ENCODE results near the gene SLC29A2.

Gene SLC29A2, protein sequence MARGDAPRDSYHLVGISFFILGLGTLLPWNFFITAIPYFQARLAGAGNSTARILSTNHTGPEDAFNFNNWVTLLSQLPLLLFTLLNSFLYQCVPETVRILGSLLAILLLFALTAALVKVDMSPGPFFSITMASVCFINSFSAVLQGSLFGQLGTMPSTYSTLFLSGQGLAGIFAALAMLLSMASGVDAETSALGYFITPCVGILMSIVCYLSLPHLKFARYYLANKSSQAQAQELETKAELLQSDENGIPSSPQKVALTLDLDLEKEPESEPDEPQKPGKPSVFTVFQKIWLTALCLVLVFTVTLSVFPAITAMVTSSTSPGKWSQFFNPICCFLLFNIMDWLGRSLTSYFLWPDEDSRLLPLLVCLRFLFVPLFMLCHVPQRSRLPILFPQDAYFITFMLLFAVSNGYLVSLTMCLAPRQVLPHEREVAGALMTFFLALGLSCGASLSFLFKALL

DNA sequence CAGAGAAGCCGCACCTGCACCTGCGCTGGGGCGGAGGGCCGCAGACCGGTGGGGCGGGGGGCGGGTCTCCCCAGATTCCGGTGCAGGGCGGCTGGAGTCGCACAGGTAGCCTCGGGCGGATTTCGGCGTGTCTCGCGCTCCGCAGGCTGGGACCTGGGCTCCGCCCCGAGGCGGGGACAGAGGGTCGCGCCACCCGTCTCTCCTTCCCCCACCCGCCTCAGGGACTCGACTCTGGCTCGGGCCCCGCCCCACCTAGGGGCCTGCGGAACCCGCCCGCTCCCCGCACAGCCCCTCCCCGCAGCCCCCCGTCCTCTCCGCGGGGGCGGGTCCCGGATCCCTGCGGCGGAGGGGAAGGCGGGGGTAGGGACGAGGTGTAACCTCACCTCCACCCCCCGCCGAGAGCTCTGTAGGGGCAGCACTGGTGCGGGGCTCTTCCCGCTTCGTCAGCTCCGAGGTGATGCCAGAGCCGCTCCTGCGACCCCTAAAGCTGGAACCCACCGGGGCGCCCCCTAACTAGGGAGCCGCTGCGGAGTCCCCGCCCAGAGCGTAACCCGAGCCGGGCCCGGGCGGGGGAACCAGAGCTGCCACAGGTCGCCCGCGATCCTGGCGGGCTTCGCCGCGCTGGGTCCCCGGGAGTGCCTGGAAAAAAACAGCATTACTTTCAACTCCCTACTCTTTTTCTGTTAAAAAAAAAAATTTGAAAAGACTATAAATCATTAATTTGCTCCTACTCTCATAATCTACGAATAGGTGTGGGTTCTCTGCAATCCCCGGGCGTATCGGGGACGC lies at the start of gene SLC29A2:
Gene SLC29A2, minus strand, starts transcription at position 134 of the 789 bp plus-strand sequence. CDS start 169 bp downstream, outside the sequence.
- DNase-seq, result peak; percentile 57

DNA sequence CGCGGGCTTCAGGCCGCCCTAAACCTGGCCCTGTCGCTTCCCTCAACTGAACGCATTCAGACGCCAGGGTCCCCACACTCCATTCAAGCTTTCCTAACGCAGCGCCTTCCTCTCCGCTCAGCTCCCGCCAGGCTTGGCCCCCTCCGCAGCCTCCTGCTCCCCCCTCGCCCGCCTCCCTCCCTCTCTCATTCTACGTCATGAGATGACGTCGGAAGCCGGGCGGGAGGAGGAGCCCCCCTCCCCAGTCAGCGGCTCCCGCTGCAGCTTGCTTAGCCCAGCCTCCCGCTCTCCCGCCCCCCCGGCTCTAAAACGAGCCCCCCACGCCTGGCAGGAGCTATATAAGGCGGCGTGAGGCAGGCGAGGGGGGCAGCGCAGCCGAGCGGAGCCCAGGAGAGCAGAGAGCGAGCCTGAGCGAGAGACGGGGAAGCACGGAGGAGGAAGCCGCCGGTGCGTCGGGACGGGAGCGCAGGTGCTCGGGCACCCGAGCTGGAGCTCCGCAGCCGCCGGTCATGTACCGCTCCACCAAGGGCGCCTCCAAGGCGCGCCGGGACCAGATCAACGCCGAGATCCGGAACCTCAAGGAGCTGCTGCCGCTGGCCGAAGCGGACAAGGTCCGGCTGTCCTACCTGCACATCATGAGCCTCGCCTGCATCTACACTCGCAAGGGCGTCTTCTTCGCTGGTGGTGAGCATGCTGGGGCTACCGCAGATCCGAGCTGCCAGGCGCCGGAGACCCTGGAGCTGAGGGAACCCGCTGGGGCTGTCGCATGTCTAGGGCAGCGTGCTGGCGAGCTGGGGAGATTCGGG lies 49.3 kb upstream of the SLC29A2 start, which contains the start of gene NPAS4:
Gene NPAS4, plus strand, starts transcription at position 365 of the 806 bp plus-strand sequence. Its CDS starts 145 bp downstream, at position 510.
- no peak for DNase-seq

DNA sequence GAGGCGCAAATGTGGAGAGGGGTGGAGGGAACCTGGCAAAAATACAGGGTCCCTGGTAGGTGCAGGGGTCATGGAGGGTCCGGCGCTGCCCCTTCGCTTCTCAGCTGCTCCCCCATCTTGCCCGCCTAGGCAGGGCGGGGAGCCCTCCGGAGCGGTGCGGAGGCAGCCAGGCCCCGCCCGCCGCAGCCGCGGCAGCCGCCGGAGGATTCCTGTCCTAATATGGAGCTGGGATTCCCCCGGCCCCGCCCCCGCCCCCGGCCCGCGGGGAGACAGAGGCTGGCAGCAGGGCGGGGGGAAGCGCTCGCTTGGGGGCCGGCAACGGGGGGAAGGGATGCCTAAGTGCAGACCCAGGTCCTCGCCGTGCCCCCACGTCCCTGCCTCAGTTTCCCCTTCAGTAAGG lies 48.3 kb upstream of the SLC29A2 start:
- no peak for DNase-seq

DNA sequence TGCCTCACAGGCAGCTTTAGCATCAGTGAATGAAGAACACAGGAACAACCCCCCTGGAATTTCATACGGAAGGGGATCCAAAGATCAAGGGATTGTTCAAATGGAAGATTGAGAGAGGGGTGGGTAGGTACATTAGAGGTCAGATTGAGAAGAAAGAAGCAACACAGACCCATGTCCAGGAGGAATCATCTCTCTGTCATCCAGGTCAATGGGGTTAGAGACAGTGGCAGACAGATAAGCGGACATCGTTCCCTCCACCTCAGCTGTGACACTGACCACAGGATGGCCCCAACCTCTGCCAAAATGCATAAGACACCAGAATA lies 47.4 kb upstream of the SLC29A2 start:
- no peak for DNase-seq

DNA sequence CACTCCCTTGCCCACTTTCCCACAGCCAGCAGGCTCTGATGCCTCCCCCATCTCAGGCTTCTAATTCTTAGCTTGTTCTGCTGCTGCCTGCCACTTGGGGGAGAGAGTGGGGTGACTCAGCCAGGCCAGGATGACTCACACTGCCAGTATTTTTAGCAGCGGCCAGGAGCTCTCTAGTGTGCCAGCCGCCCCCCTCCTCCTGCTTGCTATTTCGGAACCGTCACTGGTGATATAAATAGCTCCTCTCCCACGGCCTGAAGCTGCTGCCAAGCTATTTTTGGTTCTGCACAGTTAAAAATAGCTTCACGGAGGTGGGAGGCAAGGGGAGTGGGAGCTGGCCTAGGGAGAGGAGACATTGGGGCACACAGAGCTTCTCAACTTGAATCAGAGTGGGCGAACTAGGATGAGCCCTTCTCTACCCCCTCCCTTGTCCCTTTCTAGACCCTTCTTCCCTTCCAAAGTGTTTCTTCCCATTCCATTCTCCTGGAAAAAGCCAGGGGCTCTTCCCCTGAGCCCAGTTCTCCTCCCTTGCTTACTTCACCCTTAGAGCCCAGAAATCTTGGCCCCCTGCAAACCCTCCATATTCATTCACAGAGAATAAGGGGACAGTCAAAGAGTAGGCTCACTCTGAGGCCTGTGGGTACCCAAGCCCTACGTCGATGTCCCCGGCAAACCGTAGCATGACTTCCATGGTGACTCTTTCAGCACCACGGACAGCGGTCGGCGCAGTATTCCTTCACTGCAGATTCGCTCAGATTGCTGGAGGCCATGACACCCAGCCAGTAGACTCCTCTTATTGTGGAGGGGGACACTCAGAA lies 46.8 kb upstream of the SLC29A2 start:
- DNase-seq, result no peak

DNA sequence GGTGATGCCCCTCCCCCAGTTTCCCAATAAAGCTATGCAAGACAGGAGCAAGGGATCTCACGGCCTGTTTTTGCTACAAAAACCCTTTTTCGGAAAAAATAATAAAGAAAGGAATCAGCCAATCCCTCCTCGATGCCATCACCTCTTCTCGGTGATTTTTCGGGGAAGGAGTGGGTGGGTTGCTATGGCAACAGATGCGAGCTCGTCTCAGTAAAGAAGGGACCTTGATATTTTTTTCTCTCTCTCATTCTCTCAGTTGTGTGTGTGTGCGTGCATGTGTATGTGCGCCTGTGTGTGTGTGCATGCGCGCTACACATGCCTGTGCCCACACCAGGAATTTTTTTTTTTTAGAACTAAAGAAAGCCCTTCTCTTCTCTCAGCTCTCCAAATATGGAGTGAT lies 45.4 kb upstream of the SLC29A2 start:
- no peak for DNase-seq

DNA sequence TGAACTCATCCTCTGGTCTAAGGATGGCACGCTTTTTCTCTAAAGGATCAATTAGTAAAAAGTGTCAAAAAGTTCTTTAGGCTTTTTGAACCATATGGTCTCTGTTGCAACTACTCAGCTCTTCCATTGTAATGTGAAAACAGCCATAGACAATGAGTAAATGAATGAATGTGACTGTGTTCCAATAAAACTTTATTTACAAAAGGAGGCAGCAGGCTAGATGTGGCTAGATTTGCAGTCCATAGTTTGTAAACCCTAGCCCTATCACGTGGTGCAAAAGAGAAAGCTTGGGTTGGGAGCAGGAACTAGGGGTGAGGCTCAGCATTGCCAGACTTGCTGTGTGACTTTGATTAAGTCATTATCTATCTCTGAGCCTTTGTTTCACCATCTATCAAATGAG lies 43.9 kb upstream of the SLC29A2 start:
- DNase-seq, result no peak

DNA sequence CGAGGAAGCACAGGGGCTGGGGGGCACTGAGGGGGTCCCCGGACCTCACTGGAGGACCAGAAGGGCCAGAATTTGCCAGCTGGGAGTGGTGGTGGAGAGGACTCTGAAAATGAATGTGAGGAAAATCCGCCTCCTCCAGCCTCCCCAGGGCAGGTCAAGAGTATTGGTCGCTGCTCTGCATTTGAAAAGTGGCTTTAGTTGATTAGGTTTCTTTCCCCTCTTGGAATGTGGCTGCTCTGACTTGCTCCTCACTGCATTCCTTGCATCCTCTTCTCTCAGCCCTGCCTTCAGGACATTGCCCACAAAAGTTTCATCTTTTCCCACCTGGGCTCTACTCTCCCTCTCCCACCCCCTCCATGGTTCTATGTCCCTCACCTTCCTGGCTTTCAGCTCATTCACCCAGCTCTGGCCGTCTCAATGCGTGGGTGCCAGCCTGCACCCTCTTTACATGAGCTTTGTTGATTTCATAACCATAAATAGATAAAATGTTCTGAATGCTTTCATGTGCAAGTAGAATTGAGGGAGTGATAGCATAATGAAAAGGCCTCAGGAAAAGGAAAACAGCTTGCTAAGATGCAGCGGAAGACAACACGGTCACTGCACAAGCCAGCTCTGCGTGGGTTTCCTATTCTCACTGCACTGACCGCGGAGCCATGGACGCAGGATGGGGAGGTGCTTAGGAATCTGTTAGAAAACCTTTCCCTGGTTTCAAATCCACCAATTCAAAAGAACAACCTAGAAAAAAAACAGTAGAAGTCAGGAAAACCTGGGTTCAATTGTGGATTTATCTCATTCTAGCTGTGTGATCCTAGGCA lies 42.8 kb upstream of the SLC29A2 start:
- no peak for DNase-seq

DNA sequence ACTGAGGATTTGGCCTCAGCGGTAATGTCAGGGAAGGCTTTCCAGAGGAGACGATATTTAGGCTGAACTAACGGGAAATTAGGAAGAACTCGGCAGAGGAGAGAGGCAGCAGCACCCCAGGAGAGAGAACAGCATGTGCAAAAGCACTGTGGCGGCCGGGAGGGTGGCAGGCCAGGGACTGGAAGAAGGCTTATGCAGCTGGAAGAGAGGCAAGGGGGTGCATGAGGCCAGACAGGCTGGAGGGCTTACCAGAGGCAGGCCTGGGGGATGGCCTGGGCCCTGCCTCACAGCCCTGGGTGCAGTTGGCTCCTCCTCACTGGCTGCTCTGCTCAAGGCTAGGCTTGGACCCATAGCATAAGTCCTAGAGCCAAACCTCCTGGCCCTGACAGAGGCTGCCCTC lies 41.6 kb upstream of the SLC29A2 start:
- DNase-seq, result no peak

DNA sequence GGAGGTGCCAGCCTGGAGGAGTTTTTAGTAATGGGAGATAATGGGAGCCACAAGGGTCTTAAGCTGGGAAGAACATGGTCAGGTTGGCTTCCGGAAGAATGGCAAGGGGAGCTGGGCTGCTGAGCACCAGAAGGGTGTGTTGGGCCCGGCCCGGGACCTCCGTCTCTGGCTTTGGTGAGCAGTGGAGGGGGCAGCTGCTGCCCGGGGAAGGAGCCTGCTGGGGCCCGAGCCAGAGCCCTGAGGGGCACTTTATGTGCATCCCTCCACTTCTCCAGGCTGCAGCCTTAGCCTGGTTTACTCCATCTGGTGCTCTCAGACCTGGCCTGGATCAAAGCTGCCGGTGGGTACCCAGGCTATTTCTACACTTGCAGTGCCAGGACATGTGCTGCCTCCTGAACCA lies 40.5 kb upstream of the SLC29A2 start:
- no peak for DNase-seq

DNA sequence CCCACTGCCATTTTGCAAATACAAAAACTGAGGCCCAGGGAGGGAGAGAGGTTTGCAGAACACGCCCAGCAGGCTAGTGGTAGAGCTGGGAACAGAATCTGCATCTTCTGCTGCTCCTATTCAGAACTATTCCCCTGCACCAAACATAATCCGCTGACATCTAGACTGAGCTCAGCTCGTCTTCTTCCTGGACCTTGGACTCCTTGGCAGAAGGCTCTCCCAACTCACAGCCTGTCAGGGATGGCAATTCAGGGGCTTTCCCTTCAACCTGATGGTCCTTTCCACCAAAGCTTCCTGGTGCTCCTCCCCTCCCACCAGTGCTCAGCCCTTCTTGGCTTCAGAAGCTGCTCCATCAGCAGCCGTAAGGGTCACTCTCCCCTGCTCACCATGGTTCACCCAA lies 39.8 kb upstream of the SLC29A2 start:
- DNase-seq, result no peak

DNA sequence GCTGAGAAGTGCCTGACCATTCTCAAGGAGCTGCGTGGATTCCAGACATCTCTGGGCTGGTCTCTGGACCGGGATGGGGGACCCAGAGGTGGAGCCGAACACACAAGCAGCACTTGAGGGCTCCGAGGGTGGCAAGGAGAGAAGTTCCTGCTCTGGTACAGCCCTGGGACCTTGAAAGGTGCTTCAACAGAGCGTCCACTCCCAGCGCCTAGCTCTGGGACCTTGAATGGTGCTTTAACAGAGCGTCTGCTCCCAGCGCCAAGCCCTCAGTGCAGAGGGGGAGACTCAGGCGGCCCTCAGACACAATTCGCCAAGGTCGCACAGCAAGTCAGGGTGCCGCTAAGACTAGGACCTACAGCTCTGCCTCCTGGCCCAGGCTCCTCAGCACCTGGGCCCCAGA lies 38.6 kb upstream of the SLC29A2 start:
- DNase-seq, result no peak

DNA sequence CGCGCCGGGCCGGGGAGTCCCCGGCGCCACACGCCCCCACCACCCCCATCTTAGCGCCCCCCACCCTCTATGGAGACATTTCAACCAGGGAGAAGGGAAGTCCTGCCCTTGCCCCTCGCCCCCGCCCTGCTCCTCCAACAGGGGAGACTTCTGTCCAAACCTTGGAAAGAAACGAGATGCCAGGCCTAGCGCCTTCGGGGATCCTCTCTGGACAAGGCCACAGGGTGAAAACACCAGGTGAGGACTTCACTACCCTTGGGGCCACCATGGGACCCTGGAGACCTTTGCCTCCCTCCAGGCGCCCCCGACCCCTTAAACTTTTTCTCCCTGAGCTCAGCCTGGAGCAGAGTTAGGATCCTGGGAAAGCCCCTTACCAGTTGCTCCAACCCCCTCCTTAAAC lies 37.7 kb upstream of the SLC29A2 start:
- DNase-seq, result no peak

DNA sequence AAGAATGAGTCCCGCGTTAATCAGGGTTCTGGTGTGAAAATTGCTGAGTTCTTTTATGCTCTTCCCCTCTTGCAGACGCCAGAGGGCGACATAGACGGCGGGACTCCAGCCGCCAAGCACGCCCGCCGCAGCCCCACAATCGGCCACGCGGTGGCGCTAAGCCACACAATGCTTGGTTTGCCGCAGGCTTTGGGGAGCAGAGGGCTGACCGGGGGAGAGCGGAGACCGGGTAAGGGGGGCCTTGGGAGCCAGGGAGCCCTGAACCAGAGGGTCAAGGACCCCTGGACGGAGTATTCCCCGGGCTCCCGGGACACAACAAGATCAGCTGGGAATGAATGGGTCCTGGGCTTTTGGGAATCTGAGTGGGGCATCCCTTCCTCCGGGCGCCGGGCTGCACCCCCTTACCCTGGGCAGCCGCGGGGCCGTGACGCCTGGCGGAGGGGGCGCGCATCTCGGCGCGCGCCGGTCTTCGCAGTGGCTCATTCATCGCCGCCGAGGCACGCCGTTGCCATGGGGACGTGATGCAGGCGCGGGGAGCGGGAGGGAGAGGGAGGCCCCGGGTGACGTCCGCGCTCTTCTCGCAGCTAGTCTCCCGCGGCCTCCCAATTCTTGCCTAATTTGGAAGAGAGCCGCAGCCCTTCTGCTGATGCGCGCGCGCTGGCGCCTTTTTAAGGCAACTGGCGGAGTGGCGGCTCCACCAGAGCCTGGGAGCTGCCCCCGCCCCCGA lies 37.1 kb upstream of the SLC29A2 start:
- DNase-seq, result no peak

DNA sequence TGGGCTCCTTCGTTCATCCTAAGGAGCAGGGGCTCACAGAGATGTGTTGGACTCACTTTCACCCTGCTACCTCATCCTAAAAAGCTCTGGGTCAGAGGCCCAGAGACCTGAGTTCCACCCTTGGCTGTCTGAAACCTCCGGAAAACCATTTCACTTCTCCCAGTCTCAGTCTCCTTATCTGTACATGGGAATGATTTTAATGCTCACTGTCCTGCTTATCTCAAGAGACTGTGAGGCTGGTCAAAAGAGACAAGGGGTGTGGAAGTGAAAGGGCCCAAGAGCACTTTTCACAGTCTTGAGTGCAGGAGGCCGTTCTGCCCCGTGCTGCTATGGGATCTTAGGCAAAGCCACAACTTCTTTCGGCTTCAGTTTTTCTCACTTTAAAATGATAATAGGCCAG lies 36.1 kb upstream of the SLC29A2 start:
- no peak for DNase-seq

DNA sequence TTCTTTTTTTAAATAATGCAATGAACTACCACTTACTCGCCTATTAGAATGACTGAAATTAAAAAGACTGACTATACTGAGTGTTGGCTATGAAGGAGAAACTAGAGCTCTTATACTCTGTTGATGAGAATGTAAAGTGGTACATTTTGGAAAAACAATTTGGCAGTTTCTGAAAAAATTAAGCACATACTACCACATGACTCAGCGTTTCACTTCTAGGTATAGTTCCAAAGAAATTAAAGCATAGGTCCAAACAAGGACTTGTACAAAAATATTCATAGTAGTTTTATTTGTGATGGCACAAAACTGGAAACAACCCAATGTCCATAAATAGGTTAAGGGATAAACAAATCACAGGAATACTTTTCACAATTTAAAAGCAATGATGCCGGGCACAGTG lies 22.4 kb upstream of the SLC29A2 start:
- DNase-seq, result no peak

DNA sequence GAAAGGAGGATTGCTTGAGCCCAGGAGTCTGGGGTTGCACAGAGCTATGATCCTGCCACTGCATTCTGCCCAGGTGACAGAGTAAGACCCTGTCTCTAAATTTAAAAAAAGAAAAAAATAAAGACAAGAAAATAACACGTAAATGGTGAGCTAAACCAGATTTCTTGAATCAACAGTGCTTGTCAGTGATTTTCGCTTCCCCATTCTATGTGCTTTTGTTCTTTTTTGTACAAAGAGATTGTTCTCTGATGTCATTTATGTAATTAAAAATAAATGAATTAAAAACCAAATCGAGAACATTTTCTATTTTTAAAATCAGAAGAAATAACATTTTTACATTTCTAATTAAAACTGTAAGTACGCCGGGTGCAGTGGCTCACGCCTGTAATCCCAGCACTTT lies 19.8 kb upstream of the SLC29A2 start:
- no peak for DNase-seq

DNA sequence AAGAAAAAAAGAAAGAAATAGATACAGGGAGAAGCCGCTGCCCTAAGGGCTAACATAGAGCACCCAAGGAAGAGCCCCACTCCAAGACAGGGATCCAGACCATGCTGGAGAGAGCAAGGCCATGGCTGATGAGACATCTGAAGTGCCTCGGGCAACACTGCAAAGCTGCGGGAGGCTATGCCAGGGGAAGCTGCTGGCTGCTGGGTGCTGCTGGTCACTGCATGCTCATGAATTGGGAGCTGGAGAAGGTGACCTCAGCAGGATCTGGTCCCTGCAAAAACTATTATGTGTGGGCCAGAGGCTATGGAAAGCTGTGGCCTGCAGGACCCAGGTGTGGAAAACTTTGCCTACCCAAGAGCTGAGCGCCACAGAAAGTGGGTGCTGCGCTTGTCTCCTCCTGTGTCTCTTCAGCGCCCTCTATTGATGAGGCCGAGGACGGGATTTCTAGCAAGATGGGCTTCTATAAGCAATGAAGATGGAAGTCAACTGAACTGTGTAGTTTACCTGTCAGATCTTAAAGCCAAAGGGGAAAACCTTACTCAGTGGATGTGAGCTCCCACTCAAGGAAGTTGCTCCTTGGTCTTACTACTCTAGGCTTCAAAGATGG lies 17.3 kb upstream of the SLC29A2 start:
- DNase-seq, result no peak

DNA sequence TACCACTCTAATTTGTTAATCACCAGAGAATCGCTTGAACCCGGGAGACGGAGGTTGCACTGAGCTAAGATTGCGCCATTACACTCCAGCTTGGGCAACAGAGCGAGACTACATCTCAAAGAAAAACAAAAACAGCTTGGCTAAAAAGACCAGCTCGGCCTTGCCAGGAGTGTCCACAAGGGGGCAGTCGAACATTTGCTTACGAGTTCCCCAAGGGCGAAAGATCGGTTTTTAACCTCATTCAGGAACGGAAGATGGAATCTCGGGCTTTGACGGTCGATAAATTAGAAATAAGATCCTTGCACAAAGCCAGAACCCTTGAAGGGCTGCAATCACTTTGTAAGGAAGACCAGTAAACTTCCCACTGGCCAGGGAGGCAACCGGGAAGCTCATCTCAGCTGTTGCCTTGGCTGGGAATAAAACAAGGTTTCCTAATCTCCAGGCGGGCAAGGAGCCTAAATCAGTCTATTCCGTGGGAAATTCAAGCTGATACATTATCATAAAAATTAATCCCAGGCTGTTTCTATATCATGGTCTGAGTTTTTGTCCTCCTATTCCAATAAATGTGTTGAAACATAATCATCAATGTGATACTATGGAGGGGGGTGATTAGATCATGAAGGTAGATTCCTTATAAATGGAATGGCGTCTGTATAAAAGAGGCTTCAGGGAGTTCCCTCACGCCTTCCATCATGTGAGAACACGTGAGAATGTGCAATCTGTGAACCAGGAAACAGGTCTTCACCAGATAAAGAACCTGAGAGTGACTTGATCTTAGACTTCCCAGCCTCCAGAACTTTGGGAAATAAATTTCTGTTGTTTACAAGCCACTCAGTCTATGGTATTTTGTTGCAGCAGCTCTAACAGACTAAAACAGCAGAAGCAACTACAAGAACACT lies 14.9 kb upstream of the SLC29A2 start:
- DNase-seq, result peak; percentile 34

All from NCI-H187 treated with DMSO at 0.1 percent for 48 hours (cell line).